IMR-90 (cell line): Measurements from ENCODE around the gene WNT16. TPM values are rescaled to one million over a fixed set of nuclear protein-coding genes. Genes with fewer than 3 reads are reported as not detected.

ENCODE experiments used
- ATAC-seq: fragments of 200-7000 bp; cut with Tn5 transposase; 2 replicates; pipeline ENCODE4 v1.9.1; 2020; ENCODE audit warnings: low read depth, mild to moderate bottlenecking, moderate library complexity
- BruUV-seq: library from RNA; stranded (reverse); fragments of 400-500 nt; replicated peaks from 2 replicates; lab custom pipeline; 2021; lab: Mats Ljungman, UMichigan
- CTCF ChIA-PET: fragments of 300-600 bp; formaldehyde crosslinking; extraction: SDS; loops from one replicate; lab custom pipeline; 2021; ENCODE audit warnings: antibody characterized with exemption; lab: Yijun Ruan, JAX
- POLR2A ChIA-PET: fragments of 300-600 bp; sonication (Branson Sonifier 250); formaldehyde crosslinking; loops from one replicate; lab custom pipeline; 2022; ENCODE audit warnings: antibody characterized with exemption; ENCODE audit not compliant: unreplicated experiment; lab: Charles Lee
- DNase-seq: peaks from one replicate; pipeline ENCODE4 v3.0.0; 2013
- H2AFZ ChIP-seq: replicated peaks from 2 replicates; pipeline ENCODE3; 2013; ENCODE audit warnings: low read length, mild to moderate bottlenecking; ENCODE audit not compliant: poor library complexity
- H2AK5ac ChIP-seq: 2 replicates; pipeline ENCODE4 v1.6.1; 2013; ENCODE audit warnings: low read depth, low read length, inconsistent platforms
- H2AK9ac ChIP-seq: replicated peaks from 2 replicates; pipeline ENCODE3; 2013; ENCODE audit warnings: mild to moderate bottlenecking, low read depth, low read length, moderate library complexity; ENCODE audit not compliant: poor library complexity
- H2BK120ac ChIP-seq: 2 replicates; pipeline ENCODE4 v1.6.1; 2013; ENCODE audit warnings: low read depth, low read length, inconsistent platforms
- H2BK15ac ChIP-seq: 3 replicates; pipeline ENCODE4 v1.6.1; 2013; ENCODE audit warnings: low read depth, low read length, inconsistent platforms
- H2BK20ac ChIP-seq: 2 replicates; pipeline ENCODE4 v1.6.1; 2013; ENCODE audit warnings: low read depth, mild to moderate bottlenecking, inconsistent platforms, low read length, moderate library complexity
- H2BK5ac ChIP-seq: 2 replicates; pipeline ENCODE4 v1.6.1; 2013; ENCODE audit warnings: mild to moderate bottlenecking, low read depth, low read length, inconsistent platforms; ENCODE audit not compliant: poor library complexity, severe bottlenecking
- H3K14ac ChIP-seq: replicated peaks from 2 replicates; pipeline ENCODE4 v1.6.1; 2013; ENCODE audit warnings: low read depth, low read length, inconsistent platforms
- H3K18ac ChIP-seq: 2 replicates; pipeline ENCODE4 v1.6.1; 2013; ENCODE audit warnings: low read depth, low read length, control low read depth
- H3K23ac ChIP-seq: 2 replicates; pipeline ENCODE4 v1.6.1; 2013; ENCODE audit warnings: low read depth, low read length, inconsistent platforms
- H3K27ac ChIP-seq: 2 replicates; pipeline ENCODE4 v1.5.1; 2013; ENCODE audit warnings: mild to moderate bottlenecking, control low read depth, low read length; ENCODE audit not compliant: insufficient read depth
- H3K27me3 ChIP-seq: 2 replicates; pipeline ENCODE4 v1.6.1; 2013; ENCODE audit warnings: low read length; ENCODE audit not compliant: control insufficient read depth, insufficient read depth
- H3K36me3 ChIP-seq: 2 replicates; pipeline ENCODE4 v1.6.1; 2013; ENCODE audit warnings: low read length, mixed read lengths; ENCODE audit not compliant: control insufficient read depth, insufficient read depth
- H3K4ac ChIP-seq: 2 replicates; pipeline ENCODE4 v1.6.1; 2013; ENCODE audit warnings: low read depth, low read length, inconsistent platforms
- H3K4me1 ChIP-seq: 2 replicates; pipeline ENCODE4 v1.6.1; 2013; ENCODE audit warnings: low read length, mixed read lengths; ENCODE audit not compliant: control insufficient read depth, insufficient read depth
- H3K4me2 ChIP-seq: 2 replicates; pipeline ENCODE4 v1.6.1; 2013; ENCODE audit warnings: low read depth, mild to moderate bottlenecking, control low read depth, low read length, moderate library complexity
- H3K4me3 ChIP-seq: 2 replicates; pipeline ENCODE4 v1.5.1; 2013; ENCODE audit warnings: low read depth, mild to moderate bottlenecking, control low read depth, low read length, moderate library complexity; ENCODE audit not compliant: insufficient read depth
- H3K56ac ChIP-seq: 2 replicates; pipeline ENCODE4 v1.6.1; 2013; ENCODE audit warnings: low read length, inconsistent platforms; ENCODE audit not compliant: insufficient read depth; ENCODE audit errors: extremely low read depth
- H3K79me1 ChIP-seq, 2 experiments: 2 replicates each; pipeline ENCODE4 v1.6.1; 2013; ENCODE audit warnings: low read length in 2 of 2, inconsistent platforms in 1 of 2, low read depth in 1 of 2
- H3K9ac ChIP-seq: 2 replicates; pipeline ENCODE4 v1.6.1; 2013; ENCODE audit warnings: low read depth, low read length, control low read depth
- H3K9me1 ChIP-seq: 2 replicates; pipeline ENCODE4 v1.6.1; 2013; ENCODE audit warnings: low read length, inconsistent platforms; ENCODE audit not compliant: insufficient read depth
- H3K9me3 ChIP-seq: 2 replicates; pipeline ENCODE4 v1.6.1; 2013; ENCODE audit warnings: low read length; ENCODE audit not compliant: control insufficient read depth, insufficient read depth
- H4K20me1 ChIP-seq: 2 replicates; pipeline ENCODE4 v1.6.1; 2013; ENCODE audit warnings: low read length, inconsistent platforms; ENCODE audit not compliant: insufficient read depth
- H4K5ac ChIP-seq: 2 replicates; pipeline ENCODE4 v1.6.1; 2013; ENCODE audit warnings: mild to moderate bottlenecking, low read depth, low read length, control low read depth
- H4K8ac ChIP-seq, 2 experiments: 2 replicates each; pipeline ENCODE4 v1.6.1; 2013; ENCODE audit warnings: low read depth in 2 of 2, low read length in 2 of 2, control low read depth in 1 of 2, inconsistent platforms in 1 of 2
- H4K91ac ChIP-seq: 2 replicates; pipeline ENCODE4 v1.6.1; 2013; ENCODE audit warnings: low read depth, low read length, inconsistent platforms; ENCODE audit not compliant: insufficient read depth
- BHLHE40 ChIP-seq: fragments of 150-350 bp; IDR thresholded peaks from 2 replicates; pipeline ENCODE4 v1.6.1; 2016; ENCODE audit warnings: mild to moderate bottlenecking, low read depth, low read length
- CEBPB ChIP-seq: IDR thresholded peaks from 2 replicates; pipeline ENCODE4 v1.6.1; 2012; ENCODE audit warnings: low read depth, low read length, improper control_type of control experiment
- CHD1 ChIP-seq: IDR thresholded peaks from 2 replicates; pipeline ENCODE4 v1.6.1; 2012; ENCODE audit warnings: low read depth, low read length, improper control_type of control experiment
- MAFK ChIP-seq: IDR thresholded peaks from 2 replicates; pipeline ENCODE4 v1.6.1; 2012; ENCODE audit warnings: low read depth, low read length, improper control_type of control experiment
- MAZ ChIP-seq: IDR thresholded peaks from 2 replicates; pipeline ENCODE4 v1.6.1; 2012; ENCODE audit warnings: low read depth, mild to moderate bottlenecking, low read length, improper control_type of control experiment, moderate library complexity, borderline replicate concordance
- NFE2L2 ChIP-seq: fragments of 150-350 bp; IDR thresholded peaks from 2 replicates; pipeline ENCODE4 v1.6.1; 2016; ENCODE audit warnings: low read depth, mild to moderate bottlenecking, low read length
- POLR2A ChIP-seq: IDR thresholded peaks from 2 replicates; pipeline ENCODE4 v1.6.1; 2012; ENCODE audit warnings: mild to moderate bottlenecking, low read depth, low read length
- RAD21 ChIP-seq: IDR thresholded peaks from 2 replicates; pipeline ENCODE4 v1.6.1; 2012; ENCODE audit warnings: low read length, improper control_type of control experiment
- RCOR1 ChIP-seq: IDR thresholded peaks from 2 replicates; pipeline ENCODE4 v1.6.1; 2012; ENCODE audit warnings: mild to moderate bottlenecking, low read length, improper control_type of control experiment; ENCODE audit not compliant: insufficient replicate concordance
- RFX5 ChIP-seq: IDR thresholded peaks from 2 replicates; pipeline ENCODE4 v1.8.0; 2012; ENCODE audit warnings: low read depth, mild to moderate bottlenecking, low read length, moderate library complexity
- SMC3 ChIP-seq: fragments of 150-350 bp; IDR thresholded peaks from 2 replicates; pipeline ENCODE4 v1.6.1; 2016; ENCODE audit warnings: low read depth, mild to moderate bottlenecking, antibody characterized with exemption, low read length, moderate library complexity
- WGBS, 2 experiments: methylation state at CpG; one replicate each; pipeline versions ENCODE4 v1.1.5 to v1.1.7; 2013; ENCODE audit warnings: missing lambda C conversion rate in 2 of 2; ENCODE audit not compliant: insufficient read length in 1 of 2; ENCODE audit errors: extremely low coverage in 2 of 2; 5-methylcytosine and 5-hydroxymethylcytosine counted together
- dilution Hi-C: fragments of 300-500 bp; cut with HindIII; formaldehyde crosslinking; loops from one replicate; pipeline ENCODE4 v1.14.3; 2018; ENCODE audit warnings: low sequenced_read_pairs; ENCODE audit not compliant: unreplicated experiment
- in situ Hi-C: fragments of 300-500 bp; cut with MboI; formaldehyde crosslinking; loops from 3 replicates; pipeline ENCODE4 v1.14.3; 2019; ENCODE audit warnings: low sequenced_read_pairs, inconsistent platforms, mixed read lengths
- intact Hi-C: fragments of 100-400 bp; cut with micrococcal nuclease; formaldehyde crosslinking; loops from 2 replicates; pipeline ENCODE4 v1.10.0; 2022
- polyA plus RNA-seq, 3 experiments: library from polyadenylated mRNA; depleted of rRNA; stranded (reverse); fragments of >200 nt; gene quantifications; 2 replicates each; pipeline ENCODE4 v1.2.3, GENCODE V29; 2012; ENCODE audit warnings: low replicate concordance in 1 of 3
- total RNA-seq: library from RNA; depleted of rRNA; stranded (reverse); fragments of >200 nt; gene quantifications from 2 replicates; pipeline ENCODE4 v1.2.3, GENCODE V29; 2012
- TF ChIP-seq, protein P1 (sequence below): conservative IDR thresholded peaks from 2 replicates; pipeline ENCODE4 v1.5.1; 2012; ENCODE audit warnings: mild to moderate bottlenecking, low read depth, low read length, improper control_type of control experiment

Gene WNT16
- total and polyA plus RNA-seq, 2 of the 4 experiments (the other 2 are of a cell fraction) = 0.68 to 1.1 TPM

- POLR2A ChIA-PET = no interaction called here
- dilution Hi-C loops = loop anchor here (25.0 kb wide), 1 partner anchor 207 kb away; no protein-coding TSS in a partner anchor
Observed at GRCh38 chr7:121355574-121355973, 26.8 kb downstream of the WNT16 start.

More at GRCh38 chr7:121355574-121355973, 26.8 kb downstream of the WNT16 start:
- H3K79me1 ChIP-seq = no peaks in the 10 kb centered on the region; a peak in 1 of 4 replicates
- H4K5ac ChIP-seq = no peak overlapping the region
- peaks cover 12% of the 10 kb centered on the region for H3K36me3 ChIP-seq
- no peak overlapping the region for H2BK120ac ChIP-seq
- H2BK15ac ChIP-seq = no peak overlapping the region
- no peak overlapping the region for H2AK5ac ChIP-seq
- H2BK5ac ChIP-seq = no peak overlapping the region
- H3K4me1 ChIP-seq = no peaks in the 10 kb centered on the region
- no peak overlapping the region for H4K8ac ChIP-seq
- H2AFZ ChIP-seq = no peak overlapping the region
- DNase-seq (no peak), ATAC-seq (no peak)
- no peak overlapping the region for H3K9ac ChIP-seq
- TF ChIP-seq NFE2L2 (no peak), BHLHE40 (no peak), MAFK (no peak), CHD1 (no peak), MAZ (no peak), SMC3 (no peak), RAD21 (no peak), RCOR1 (no peak), RFX5 (no peak), CEBPB (no peak), POLR2A (no peak)
- TF ChIP-seq, protein P1, sequence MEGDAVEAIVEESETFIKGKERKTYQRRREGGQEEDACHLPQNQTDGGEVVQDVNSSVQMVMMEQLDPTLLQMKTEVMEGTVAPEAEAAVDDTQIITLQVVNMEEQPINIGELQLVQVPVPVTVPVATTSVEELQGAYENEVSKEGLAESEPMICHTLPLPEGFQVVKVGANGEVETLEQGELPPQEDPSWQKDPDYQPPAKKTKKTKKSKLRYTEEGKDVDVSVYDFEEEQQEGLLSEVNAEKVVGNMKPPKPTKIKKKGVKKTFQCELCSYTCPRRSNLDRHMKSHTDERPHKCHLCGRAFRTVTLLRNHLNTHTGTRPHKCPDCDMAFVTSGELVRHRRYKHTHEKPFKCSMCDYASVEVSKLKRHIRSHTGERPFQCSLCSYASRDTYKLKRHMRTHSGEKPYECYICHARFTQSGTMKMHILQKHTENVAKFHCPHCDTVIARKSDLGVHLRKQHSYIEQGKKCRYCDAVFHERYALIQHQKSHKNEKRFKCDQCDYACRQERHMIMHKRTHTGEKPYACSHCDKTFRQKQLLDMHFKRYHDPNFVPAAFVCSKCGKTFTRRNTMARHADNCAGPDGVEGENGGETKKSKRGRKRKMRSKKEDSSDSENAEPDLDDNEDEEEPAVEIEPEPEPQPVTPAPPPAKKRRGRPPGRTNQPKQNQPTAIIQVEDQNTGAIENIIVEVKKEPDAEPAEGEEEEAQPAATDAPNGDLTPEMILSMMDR = no peak
- H3K56ac ChIP-seq = no peak overlapping the region
- H3K27ac ChIP-seq = no peak overlapping the region
- no peak overlapping the region for H2BK20ac ChIP-seq
- H3K18ac ChIP-seq = no peak overlapping the region
- no CpG with 5 or more reads among the region's 2 CpGs for WGBS, 2 experiments
- no peaks in the 10 kb centered on the region for H3K9me1 ChIP-seq
- no peak overlapping the region for H3K4ac ChIP-seq
- no peaks in the 10 kb centered on the region for H4K20me1 ChIP-seq
- H3K14ac ChIP-seq = no peak overlapping the region
- H3K9me3 ChIP-seq = no peaks in the 10 kb centered on the region
- in situ Hi-C loops (no loop called here), intact Hi-C loops (no loop called here)
- no TSS peak for BruUV-seq
- CTCF ChIA-PET = no interaction called here
- H3K27me3 ChIP-seq = no peaks in the 10 kb centered on the region
- H4K91ac ChIP-seq = no peak overlapping the region
- H3K4me2 ChIP-seq = no peak overlapping the region
- H3K4me3 ChIP-seq = no peak overlapping the region
- H3K23ac ChIP-seq = no peak overlapping the region
- H2AK9ac ChIP-seq = no peak overlapping the region
